HepG2 (cell line): ENCODE data around the gene KREMEN1. TPM values are rescaled to one million over a fixed set of nuclear protein-coding genes. Genes with fewer than 3 reads are reported as not detected.

Source experiments
- ATAC-seq: fragments of 200-7000 bp; cut with Tn5 transposase; 3 replicates; pipeline ENCODE4 v1.9.1; 2020; ENCODE audit warnings: mild to moderate bottlenecking, moderate library complexity
- BruUV-seq: library from RNA; stranded (reverse); fragments of 400-500 nt; replicated peaks from 2 replicates; lab custom pipeline; 2021; lab: Mats Ljungman, UMichigan
- CTCF ChIA-PET: fragments of 300-600 bp; formaldehyde crosslinking; extraction: SDS; loops from one replicate; lab custom pipeline; 2021; ENCODE audit warnings: low total read pairs, inconsistent platforms, low intra/inter-chr PET ratio; lab: Yijun Ruan, JAX
- POLR2A ChIA-PET: fragments of 350-600 bp; sonication (Branson Sonifier 250); formaldehyde crosslinking; loops from one replicate; lab custom pipeline; 2020; ENCODE audit warnings: antibody characterized with exemption, inconsistent platforms; lab: Yijun Ruan, JAX
- DNase-seq: peaks from one replicate; pipeline ENCODE4 v3.0.0-alpha.2; 2015; ENCODE audit warnings: low spot score
- FAIRE-seq: peaks from 3 replicates; lab custom pipeline; 2011; peaks lifted over from hg19 to GRCh38; lab: Jason Lieb, UNC
- H2AFZ ChIP-seq: one replicate; pipeline ENCODE4 v1.6.1; 2011; ENCODE audit warnings: low read length, inconsistent platforms
- H3K27ac ChIP-seq: fragments of 300-600 bp; 3 replicates; pipeline ENCODE4 v1.8.0; 2011; ENCODE audit warnings: mixed run types, mild to moderate bottlenecking, mixed read lengths, low read length, inconsistent platforms; ENCODE audit not compliant: insufficient read depth; ENCODE audit errors: extremely low read length
- H3K27me3 ChIP-seq, 2 experiments: fragments of 200-600 bp in 1 of 2; 2 replicates in 1 of 2; 3 replicates in 1 of 2; pipeline versions ENCODE4 v1.6.0 to v1.8.0; 2011; ENCODE audit warnings: low read length in 2 of 2, mild to moderate bottlenecking in 2 of 2, moderate library complexity in 2 of 2, inconsistent platforms in 1 of 2; ENCODE audit not compliant: insufficient read depth in 2 of 2, control insufficient read depth in 1 of 2
- H3K36me3 ChIP-seq, 2 experiments: fragments of 200-600 bp in 1 of 2; replicated peaks in 1 of 2; 2 replicates in 1 of 2; 3 replicates in 1 of 2; pipeline versions ENCODE4 v1.5.1 to v1.8.0; 2011; ENCODE audit warnings: low read length in 2 of 2, inconsistent platforms in 1 of 2; ENCODE audit not compliant: insufficient read depth in 2 of 2, control insufficient read depth in 1 of 2
- H3K4me1 ChIP-seq: 2 replicates; pipeline ENCODE4 v1.5.1; 2012; ENCODE audit warnings: low read length, inconsistent platforms; ENCODE audit not compliant: insufficient read depth
- H3K4me2 ChIP-seq: 2 replicates; pipeline ENCODE4 v1.6.0; 2011; ENCODE audit warnings: low read depth, low read length, inconsistent platforms
- H3K4me3 ChIP-seq, 3 experiments: fragments of 200-600 bp in 1 of 3; sonication (generic), shearing (Covaris generic) in 1 of 3; replicated peaks in 1 of 3; 2 replicates each; pipeline ENCODE4 v1.5.1; 2011 to 2016; ENCODE audit warnings: low read length in 3 of 3, inconsistent platforms in 2 of 3, low read depth in 2 of 3, mild to moderate bottlenecking in 2 of 3, control low read depth in 1 of 3, mixed read lengths in 1 of 3; ENCODE audit not compliant: insufficient read depth in 1 of 3
- H3K79me2 ChIP-seq: one replicate; pipeline ENCODE4 v1.6.1; 2011; ENCODE audit warnings: low read length, inconsistent platforms; ENCODE audit not compliant: insufficient read depth
- H3K9ac ChIP-seq: 2 replicates; pipeline ENCODE4 v1.6.0; 2011; ENCODE audit warnings: mild to moderate bottlenecking, low read depth, low read length, inconsistent platforms; ENCODE audit not compliant: insufficient read depth
- H3K9me3 ChIP-seq: 2 replicates; pipeline ENCODE4 v1.5.1; 2012; ENCODE audit warnings: mild to moderate bottlenecking, low read length
- H4K20me1 ChIP-seq: 2 replicates; pipeline ENCODE4 v1.6.0; 2011; ENCODE audit warnings: inconsistent platforms, mild to moderate bottlenecking, low read length, moderate library complexity; ENCODE audit not compliant: insufficient read depth
- FOXA1 ChIP-seq, 2 experiments: fragments of 450-650 bp in 1 of 2; sonication (generic) in 1 of 2; formaldehyde crosslinking in 1 of 2; IDR thresholded peaks; 2 replicates each; pipeline versions ENCODE4 v1.4.0 to v1.6.1; 2016 to 2020; ENCODE audit warnings: missing genetic modification reagents in 1 of 2
- GFI1 ChIP-seq: sonication (generic); formaldehyde crosslinking; IDR thresholded peaks from 2 replicates; pipeline ENCODE4 v1.5.0; 2020; ENCODE audit warnings: missing genetic modification reagents, mild to moderate bottlenecking, borderline replicate concordance
- POLR2A ChIP-seq, 2 experiments: IDR thresholded peaks; 2 replicates each; pipeline ENCODE4 v1.6.1; 2011; ENCODE audit warnings: low read depth in 2 of 2, low read length in 2 of 2, mild to moderate bottlenecking in 1 of 2, moderate library complexity in 1 of 2; ENCODE audit not compliant: insufficient read depth in 1 of 2
- RARA ChIP-seq: IDR thresholded peaks from 2 replicates; pipeline ENCODE4 v1.6.1; 2016; ENCODE audit warnings: missing genetic modification reagents, missing compliant biosample characterization
- ZNF766 ChIP-seq: sonication (generic); formaldehyde crosslinking; IDR thresholded peaks from 2 replicates; pipeline ENCODE4 v1.5.0; 2020; ENCODE audit warnings: missing genetic modification reagents, borderline replicate concordance
- ZNF878 ChIP-seq: sonication (generic); formaldehyde crosslinking; IDR thresholded peaks from 2 replicates; pipeline ENCODE4 v1.8.1; 2023; ENCODE audit warnings: mild to moderate bottlenecking, missing genetic modification reagents, moderate library complexity
- WGBS: methylation state at CpG from one replicate; pipeline ENCODE4 v1.1.6; 2017; ENCODE audit warnings: low lambda C conversion rate; 5-methylcytosine and 5-hydroxymethylcytosine counted together
- in situ Hi-C: cut with HindIII; loops from 2 replicates; pipeline ENCODE4 v1.10.0; 2017; ENCODE audit warnings: low pct_unique_long_range_greater_than_20kb; ENCODE audit not compliant: extremely low pct_ligation_motif_present
- intact Hi-C: fragments of 100-400 bp; cut with micrococcal nuclease; formaldehyde crosslinking; loops from one replicate; pipeline ENCODE4 v1.10.0; 2022; ENCODE audit not compliant: unreplicated experiment
- polyA plus RNA-seq, 8 experiments: library from polyadenylated mRNA; depleted of rRNA in 3 of 8; stranded (reverse) in 7 of 8; unstranded in 1 of 8; fragments of >200 nt; fragmentation: Illumina TruSeq in 4 of 8; extraction: Trizol in 4 of 8; gene quantifications; 2 replicates each; pipeline versions ENCODE4 v1.2.1 to v1.2.3, GENCODE V29; 2011 to 2016; ENCODE audit warnings: low read depth in 4 of 8, missing spikeins in 1 of 8, mixed read lengths in 1 of 8; ENCODE audit not compliant: insufficient read depth in 1 of 8
- total RNA-seq, 5 experiments: library from RNA; depleted of rRNA; stranded (reverse); fragments of >200 nt; fragmentation: Illumina TruSeq; extraction: Trizol; gene quantifications; 2 replicates each; pipeline ENCODE4 v1.2.3, GENCODE V29; 2016; ENCODE audit warnings: low read depth in 1 of 5
- TF ChIP-seq, protein P1 (sequence below): sonication (generic); formaldehyde crosslinking; IDR thresholded peaks from 2 replicates; pipeline ENCODE4 v1.4.0; 2020; ENCODE audit warnings: missing genetic modification reagents
- TF ChIP-seq, protein P2 (sequence below): sonication (generic); formaldehyde crosslinking; IDR thresholded peaks from 2 replicates; pipeline ENCODE4 v1.8.0; 2022; ENCODE audit warnings: missing genetic modification reagents, mild to moderate bottlenecking, moderate library complexity, borderline replicate concordance

KREMEN1 gene
- total and polyA plus RNA-seq, 2 of the 13 experiments (the other 11 are each of a cell fraction or from before 2014, with no cell fraction given), result 9.8 to 13.8 TPM

- in situ Hi-C loops (loop anchor here (5.0 kb wide), 1 partner anchor 115 kb away; no protein-coding TSS in a partner anchor), intact Hi-C loops (loop anchor here (5.0 kb wide), 1 partner anchor 145 kb away; no protein-coding TSS in a partner anchor)
- Histone ChIP-seq H3K9ac (no peak overlapping the region), H3K36me3 (peaks cover 15 to 56% of the 10 kb centered on the region in 2 experiments), H2AFZ (no peak overlapping the region), H3K9me3 (no peaks in the 10 kb centered on the region), H4K20me1 (no peaks in the 10 kb centered on the region), H3K4me1 (peaks cover 98% of the 10 kb centered on the region), H3K4me2 (0 out of 2 replicates have a peak overlapping the region, but pooled peaks have one; percentile 67), H3K27ac (peak overlapping the region; percentile 88), H3K4me3 (no peak overlapping the region), H3K27me3 (no peaks in the 10 kb centered on the region), H3K79me2 (peaks cover 78% of the 10 kb centered on the region)
- ChIA-PET POLR2A (interaction anchor here (1.0 to 5.0 kb wide), 6 partner anchors 15 to 149 kb away, joined by 3 to 44 read pairs (median 10); partner anchors contain the start of gene ZNRF3), CTCF (no interaction called here)
- BruUV-seq, result no TSS peak
- ATAC-seq (no peak), FAIRE-seq (no peak), DNase-seq (no peak)
- 96% methylated on average over 2 of the region's 2 CpGs for WGBS
- TF ChIP-seq RARA (CRISPR knock-in tag) (0 out of 2 replicates have a peak, but pooled peaks have one; percentile 1), FOXA1 (IDR thresholded peaks at IDR 0.05) (no peak), FOXA1 (CRISPR knock-in tag; IDR thresholded peaks at IDR 0.05) (0 out of 2 replicates have a peak, but pooled peaks have one; percentile 30), ZNF766 (CRISPR knock-in tag) (no peak), GFI1 (CRISPR knock-in tag) (0 out of 2 replicates have a peak, but pooled peaks have one; percentile 34), ZNF878 (CRISPR knock-in tag) (0 out of 2 replicates have a peak, but pooled peaks have one; percentile 31), POLR2A (IDR thresholded peaks at IDR 0.05; ENCODE audit: insufficient read depth in 1 of 2, low read depth in 2 of 2, low read length in 2 of 2) (0 out of 4 replicates have a peak, but pooled peaks of 1 of the 2 experiments have one; percentile 6)
- TF ChIP-seq, protein P1, sequence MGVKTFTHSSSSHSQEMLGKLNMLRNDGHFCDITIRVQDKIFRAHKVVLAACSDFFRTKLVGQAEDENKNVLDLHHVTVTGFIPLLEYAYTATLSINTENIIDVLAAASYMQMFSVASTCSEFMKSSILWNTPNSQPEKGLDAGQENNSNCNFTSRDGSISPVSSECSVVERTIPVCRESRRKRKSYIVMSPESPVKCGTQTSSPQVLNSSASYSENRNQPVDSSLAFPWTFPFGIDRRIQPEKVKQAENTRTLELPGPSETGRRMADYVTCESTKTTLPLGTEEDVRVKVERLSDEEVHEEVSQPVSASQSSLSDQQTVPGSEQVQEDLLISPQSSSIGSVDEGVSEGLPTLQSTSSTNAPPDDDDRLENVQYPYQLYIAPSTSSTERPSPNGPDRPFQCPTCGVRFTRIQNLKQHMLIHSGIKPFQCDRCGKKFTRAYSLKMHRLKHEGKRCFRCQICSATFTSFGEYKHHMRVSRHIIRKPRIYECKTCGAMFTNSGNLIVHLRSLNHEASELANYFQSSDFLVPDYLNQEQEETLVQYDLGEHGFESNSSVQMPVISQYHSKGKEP (CRISPR knock-in tag), result no peak
- TF ChIP-seq, protein P2, sequence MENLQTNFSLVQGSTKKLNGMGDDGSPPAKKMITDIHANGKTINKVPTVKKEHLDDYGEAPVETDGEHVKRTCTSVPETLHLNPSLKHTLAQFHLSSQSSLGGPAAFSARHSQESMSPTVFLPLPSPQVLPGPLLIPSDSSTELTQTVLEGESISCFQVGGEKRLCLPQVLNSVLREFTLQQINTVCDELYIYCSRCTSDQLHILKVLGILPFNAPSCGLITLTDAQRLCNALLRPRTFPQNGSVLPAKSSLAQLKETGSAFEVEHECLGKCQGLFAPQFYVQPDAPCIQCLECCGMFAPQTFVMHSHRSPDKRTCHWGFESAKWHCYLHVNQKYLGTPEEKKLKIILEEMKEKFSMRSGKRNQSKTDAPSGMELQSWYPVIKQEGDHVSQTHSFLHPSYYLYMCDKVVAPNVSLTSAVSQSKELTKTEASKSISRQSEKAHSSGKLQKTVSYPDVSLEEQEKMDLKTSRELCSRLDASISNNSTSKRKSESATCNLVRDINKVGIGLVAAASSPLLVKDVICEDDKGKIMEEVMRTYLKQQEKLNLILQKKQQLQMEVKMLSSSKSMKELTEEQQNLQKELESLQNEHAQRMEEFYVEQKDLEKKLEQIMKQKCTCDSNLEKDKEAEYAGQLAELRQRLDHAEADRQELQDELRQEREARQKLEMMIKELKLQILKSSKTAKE (CRISPR knock-in tag), result 0 out of 2 replicates have a peak, but pooled peaks have one; percentile 2
Observed at GRCh38 chr22:29032584-29032983, 40.3 kb upstream of the KREMEN1 start.
